ENCODE results near the gene FSD2.

DNA sequence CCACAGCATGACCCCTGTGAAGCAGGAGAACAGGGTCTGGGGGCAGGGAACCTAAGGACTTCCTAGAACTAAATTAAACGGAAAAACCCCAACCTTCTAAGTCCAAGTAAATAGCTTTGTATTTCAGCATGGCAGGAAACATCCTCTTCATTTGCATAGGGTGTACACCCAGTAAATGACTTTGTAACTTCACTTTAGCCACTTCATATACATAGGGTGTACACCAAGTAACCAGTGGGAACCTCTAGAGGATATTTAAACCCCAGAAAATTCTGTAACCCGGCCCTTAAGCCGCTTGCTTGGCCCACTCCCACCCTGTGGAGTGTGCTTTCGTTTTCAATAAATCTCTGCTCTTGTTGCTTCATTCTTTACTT lies 41.8 kb downstream of the FSD2 start:
- no peak for TF ChIP-seq POLR2A (IDR thresholded peaks at IDR 0.05)
- TF ChIP-seq, protein P1, sequence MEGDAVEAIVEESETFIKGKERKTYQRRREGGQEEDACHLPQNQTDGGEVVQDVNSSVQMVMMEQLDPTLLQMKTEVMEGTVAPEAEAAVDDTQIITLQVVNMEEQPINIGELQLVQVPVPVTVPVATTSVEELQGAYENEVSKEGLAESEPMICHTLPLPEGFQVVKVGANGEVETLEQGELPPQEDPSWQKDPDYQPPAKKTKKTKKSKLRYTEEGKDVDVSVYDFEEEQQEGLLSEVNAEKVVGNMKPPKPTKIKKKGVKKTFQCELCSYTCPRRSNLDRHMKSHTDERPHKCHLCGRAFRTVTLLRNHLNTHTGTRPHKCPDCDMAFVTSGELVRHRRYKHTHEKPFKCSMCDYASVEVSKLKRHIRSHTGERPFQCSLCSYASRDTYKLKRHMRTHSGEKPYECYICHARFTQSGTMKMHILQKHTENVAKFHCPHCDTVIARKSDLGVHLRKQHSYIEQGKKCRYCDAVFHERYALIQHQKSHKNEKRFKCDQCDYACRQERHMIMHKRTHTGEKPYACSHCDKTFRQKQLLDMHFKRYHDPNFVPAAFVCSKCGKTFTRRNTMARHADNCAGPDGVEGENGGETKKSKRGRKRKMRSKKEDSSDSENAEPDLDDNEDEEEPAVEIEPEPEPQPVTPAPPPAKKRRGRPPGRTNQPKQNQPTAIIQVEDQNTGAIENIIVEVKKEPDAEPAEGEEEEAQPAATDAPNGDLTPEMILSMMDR (IDR thresholded peaks at IDR 0.05), result no peak

Data from thyroid gland (tissue), 4 donors.